Uterus (tissue), 2 donors: ENCODE measurements around the gene FOXS1.

Experiments used
- POLR2A ChIP-seq, 2 donors: fragments of 450-650 bp; IDR thresholded peaks; one replicate each; pipeline ENCODE4 v1.6.1; 2016; ENCODE audit warnings: antibody characterized with exemption in 2 of 2, mild to moderate bottlenecking in 1 of 2, moderate library complexity in 1 of 2
- TF ChIP-seq, protein P1 (sequence below), 4 experiments: fragments of 200-600 bp in 2 of 4; fragments of 450-650 bp in 2 of 4; sonication (generic) in 2 of 4; IDR thresholded peaks; one replicate each; pipeline ENCODE4 v1.5.1; 2016 to 2019; ENCODE audit warnings: antibody characterized with exemption in 4 of 4, mild to moderate bottlenecking in 2 of 4, moderate library complexity in 1 of 4

DNA sequence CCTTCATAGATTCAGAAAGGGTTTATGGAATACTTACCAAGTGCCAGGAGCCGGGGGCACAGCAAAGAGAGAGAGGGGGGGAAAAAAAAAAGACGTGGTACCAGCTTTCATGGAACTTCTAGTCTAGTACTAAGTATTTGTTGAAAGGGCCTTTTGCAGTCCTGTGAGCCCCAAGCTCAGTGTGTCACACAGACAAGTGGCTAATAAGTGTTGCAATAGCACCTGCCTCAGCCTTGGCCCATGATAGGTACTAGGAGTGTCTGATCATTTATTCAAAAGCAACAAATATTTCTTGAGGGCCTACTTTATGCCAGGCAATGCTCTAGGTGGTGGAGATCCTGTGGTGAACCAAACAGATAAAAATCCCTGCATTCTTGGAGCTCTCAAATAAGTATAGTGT lies 18.3 kb downstream of the FOXS1 start:
- TF ChIP-seq, protein P1, sequence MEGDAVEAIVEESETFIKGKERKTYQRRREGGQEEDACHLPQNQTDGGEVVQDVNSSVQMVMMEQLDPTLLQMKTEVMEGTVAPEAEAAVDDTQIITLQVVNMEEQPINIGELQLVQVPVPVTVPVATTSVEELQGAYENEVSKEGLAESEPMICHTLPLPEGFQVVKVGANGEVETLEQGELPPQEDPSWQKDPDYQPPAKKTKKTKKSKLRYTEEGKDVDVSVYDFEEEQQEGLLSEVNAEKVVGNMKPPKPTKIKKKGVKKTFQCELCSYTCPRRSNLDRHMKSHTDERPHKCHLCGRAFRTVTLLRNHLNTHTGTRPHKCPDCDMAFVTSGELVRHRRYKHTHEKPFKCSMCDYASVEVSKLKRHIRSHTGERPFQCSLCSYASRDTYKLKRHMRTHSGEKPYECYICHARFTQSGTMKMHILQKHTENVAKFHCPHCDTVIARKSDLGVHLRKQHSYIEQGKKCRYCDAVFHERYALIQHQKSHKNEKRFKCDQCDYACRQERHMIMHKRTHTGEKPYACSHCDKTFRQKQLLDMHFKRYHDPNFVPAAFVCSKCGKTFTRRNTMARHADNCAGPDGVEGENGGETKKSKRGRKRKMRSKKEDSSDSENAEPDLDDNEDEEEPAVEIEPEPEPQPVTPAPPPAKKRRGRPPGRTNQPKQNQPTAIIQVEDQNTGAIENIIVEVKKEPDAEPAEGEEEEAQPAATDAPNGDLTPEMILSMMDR (IDR thresholded peaks at IDR 0.05) = no peak
- no peak for TF ChIP-seq POLR2A (IDR thresholded peaks at IDR 0.05)
